Measurements from ENCODE around the gene BTN3A1.

GRCh38 chr6:26441977-26442376 lies 39.9 kb downstream of the BTN3A1 start:
- no peak for TF ChIP-seq CTCF (IDR thresholded peaks at IDR 0.05; ENCODE audit: low read depth, low read length)
- TF ChIP-seq EZH2phosphoT487 (IDR thresholded peaks at IDR 0.05; ENCODE audit: low read depth), result no peak
